SK-N-SH treated with all-trans-retinoic acid at 6 μM for 48 hours (cell line): ENCODE measurements around the gene NUMA1.

Experiments used
- ATAC-seq: fragments of 200-7000 bp; cut with Tn5 transposase; 3 replicates; pipeline ENCODE4 v1.9.1; 2020; ENCODE audit warnings: mild to moderate bottlenecking, moderate library complexity
- ARNTL ChIP-seq: fragments of 450-650 bp; formaldehyde crosslinking; IDR thresholded peaks from 2 replicates; pipeline ENCODE4 v1.5.0; 2020; ENCODE audit warnings: low read depth, mild to moderate bottlenecking, moderate library complexity, borderline replicate concordance
- BACH2 ChIP-seq: fragments of 250-450 bp; sonication (Bioruptor Pico); IDR thresholded peaks from 2 replicates; pipeline ENCODE4 v1.9.0; 2021; ENCODE audit warnings: mild to moderate bottlenecking, borderline replicate concordance
- CREB5 ChIP-seq: fragments of 250-450 bp; sonication (Bioruptor Pico); IDR thresholded peaks from 2 replicates; pipeline ENCODE4 v1.5.1; 2020; ENCODE audit warnings: low read depth, mild to moderate bottlenecking, moderate library complexity
- CSRNP3 ChIP-seq: fragments of 250-450 bp; sonication (Bioruptor Pico); IDR thresholded peaks from 2 replicates; pipeline ENCODE4 v1.5.1; 2021; ENCODE audit warnings: mild to moderate bottlenecking, moderate library complexity
- ESRRG ChIP-seq: fragments of 250-450 bp; sonication (Bioruptor Pico); IDR thresholded peaks from 2 replicates; pipeline ENCODE4 v1.6.1; 2021; ENCODE audit warnings: mild to moderate bottlenecking
- GLIS3 ChIP-seq: fragments of 250-450 bp; sonication (Bioruptor Pico); IDR thresholded peaks from 2 replicates; pipeline ENCODE4 v1.5.0; 2020; ENCODE audit warnings: mild to moderate bottlenecking, moderate library complexity
- ISL1 ChIP-seq: fragments of 250-450 bp; sonication (Bioruptor Pico); IDR thresholded peaks from 2 replicates; pipeline ENCODE4 v2.1.2; 2022; ENCODE audit warnings: mild to moderate bottlenecking, moderate library complexity
- OSR1 ChIP-seq: fragments of 250-450 bp; sonication (Bioruptor Pico); IDR thresholded peaks from 2 replicates; pipeline ENCODE4 v1.8.0; 2022; ENCODE audit warnings: moderate library complexity, mild to moderate bottlenecking, inconsistent platforms
- POU6F1 ChIP-seq: fragments of 250-450 bp; sonication (Bioruptor Pico); IDR thresholded peaks from 2 replicates; pipeline ENCODE4 v1.8.0; 2021; ENCODE audit warnings: low read depth, mild to moderate bottlenecking, moderate library complexity, borderline replicate concordance
- PPARA ChIP-seq: fragments of 250-450 bp; sonication (Bioruptor Pico); IDR thresholded peaks from 2 replicates; pipeline ENCODE4 v1.5.0; 2020; ENCODE audit warnings: mild to moderate bottlenecking, borderline replicate concordance
- RARB ChIP-seq: fragments of 250-450 bp; sonication (Bioruptor Pico); IDR thresholded peaks from 2 replicates; pipeline ENCODE4 v1.8.0; 2021; ENCODE audit warnings: mild to moderate bottlenecking, moderate library complexity
- SNAI2 ChIP-seq: fragments of 250-450 bp; sonication (Bioruptor Pico); IDR thresholded peaks from 2 replicates; pipeline ENCODE4 v1.5.0; 2020; ENCODE audit warnings: mild to moderate bottlenecking, moderate library complexity
- TCF4 ChIP-seq: fragments of 250-450 bp; sonication (Bioruptor Pico); IDR thresholded peaks from 2 replicates; pipeline ENCODE4 v1.8.0; 2021; ENCODE audit warnings: mild to moderate bottlenecking, moderate library complexity, borderline replicate concordance
- TOX ChIP-seq: fragments of 250-450 bp; sonication (Bioruptor Pico); IDR thresholded peaks from 2 replicates; pipeline ENCODE4 v1.8.0; 2021; ENCODE audit warnings: mild to moderate bottlenecking, moderate library complexity, borderline replicate concordance
- ZC3H10 ChIP-seq: fragments of 250-450 bp; sonication (Bioruptor Pico); IDR thresholded peaks from 2 replicates; pipeline ENCODE4 v1.5.1; 2021; ENCODE audit warnings: mild to moderate bottlenecking, moderate library complexity
- ZFP3 ChIP-seq: fragments of 250-450 bp; sonication (Bioruptor Pico); IDR thresholded peaks from 2 replicates; pipeline ENCODE4 v1.5.0; 2020; ENCODE audit warnings: mild to moderate bottlenecking, moderate library complexity
- ZFP30 ChIP-seq: fragments of 450-650 bp; formaldehyde crosslinking; IDR thresholded peaks from 2 replicates; pipeline ENCODE4 v1.5.0; 2022; ENCODE audit warnings: mild to moderate bottlenecking, moderate library complexity
- ZNF565 ChIP-seq: fragments of 450-650 bp; formaldehyde crosslinking; conservative IDR thresholded peaks from 2 replicates; pipeline ENCODE4 v1.5.0; 2020; ENCODE audit warnings: low read depth, mild to moderate bottlenecking, moderate library complexity
- ZNF70 ChIP-seq: fragments of 450-650 bp; formaldehyde crosslinking; IDR thresholded peaks from 2 replicates; pipeline ENCODE4 v1.5.0; 2020; ENCODE audit warnings: mild to moderate bottlenecking, moderate library complexity
- ZNF8 ChIP-seq: fragments of 450-650 bp; formaldehyde crosslinking; IDR thresholded peaks from 2 replicates; pipeline ENCODE4 v1.5.0; 2020; ENCODE audit warnings: mild to moderate bottlenecking, moderate library complexity

NUMA1 gene

GRCh38 chr11:72008728-72009127 lies 71.6 kb downstream of the NUMA1 start:
- TF ChIP-seq CREB5 (CRISPR knock-in tag) (no peak), RARB (CRISPR knock-in tag) (no peak), ZNF70 (CRISPR knock-in tag) (no peak), ESRRG (CRISPR knock-in tag) (no peak), ISL1 (CRISPR knock-in tag) (no peak), TCF4 (CRISPR knock-in tag) (no peak)
- ATAC-seq = no peak

- ATAC-seq = no peak
- TF ChIP-seq ZNF8 (CRISPR knock-in tag) (no peak), TOX (CRISPR knock-in tag) (no peak), ISL1 (CRISPR knock-in tag) (no peak), TCF4 (CRISPR knock-in tag) (no peak), OSR1 (CRISPR knock-in tag) (no peak), POU6F1 (CRISPR knock-in tag) (no peak), BACH2 (CRISPR knock-in tag) (no peak), RARB (CRISPR knock-in tag) (no peak), ESRRG (CRISPR knock-in tag) (no peak), ZFP30 (CRISPR knock-in tag) (no peak), ZNF565 (no peak), ZFP3 (no peak), PPARA (CRISPR knock-in tag) (no peak), GLIS3 (CRISPR knock-in tag) (no peak)
Measured at GRCh38 chr11:72007587-72007986, 72.8 kb downstream of the NUMA1 start.

- ATAC-seq = no peak
- TF ChIP-seq BACH2 (CRISPR knock-in tag) (no peak), ISL1 (CRISPR knock-in tag) (no peak)
- TF ChIP-seq, all 23 proteins: peak for 0
Measured at GRCh38 chr11:72007089-72007476, 73.3 kb downstream of the NUMA1 start.

- no peak for TF ChIP-seq PPARA (CRISPR knock-in tag)
- no peak for TF ChIP-seq GLIS3 (CRISPR knock-in tag)
- TF ChIP-seq OSR1 (CRISPR knock-in tag) = no peak
- TF ChIP-seq TOX (CRISPR knock-in tag) = no peak
- no peak for TF ChIP-seq TCF4 (CRISPR knock-in tag)
- TF ChIP-seq SNAI2 (CRISPR knock-in tag) = no peak
- TF ChIP-seq ZFP3 = no peak
- TF ChIP-seq CSRNP3 (CRISPR knock-in tag) = no peak
- no peak for TF ChIP-seq ZNF70 (CRISPR knock-in tag)
- TF ChIP-seq ZC3H10 (CRISPR knock-in tag) = no peak
- no peak for TF ChIP-seq ISL1 (CRISPR knock-in tag)
- no peak for ATAC-seq
Measured at GRCh38 chr11:72006309-72007088, 73.8 kb downstream of the NUMA1 start.

- no peak for TF ChIP-seq SNAI2 (CRISPR knock-in tag)
- no peak for TF ChIP-seq ZC3H10 (CRISPR knock-in tag)
- no peak for TF ChIP-seq TOX (CRISPR knock-in tag)
- no peak for TF ChIP-seq ISL1 (CRISPR knock-in tag)
- TF ChIP-seq OSR1 (CRISPR knock-in tag) = no peak
- TF ChIP-seq CSRNP3 (CRISPR knock-in tag) = no peak
- TF ChIP-seq RARB (CRISPR knock-in tag) = no peak
- no peak for TF ChIP-seq GLIS3 (CRISPR knock-in tag)
- TF ChIP-seq ZFP30 (CRISPR knock-in tag) = no peak
- TF ChIP-seq ARNTL (CRISPR knock-in tag) = no peak
- TF ChIP-seq BACH2 (CRISPR knock-in tag) = no peak
- TF ChIP-seq ESRRG (CRISPR knock-in tag) = no peak
- TF ChIP-seq PPARA (CRISPR knock-in tag) = no peak
- TF ChIP-seq ZFP3 = no peak
- TF ChIP-seq CREB5 (CRISPR knock-in tag) = no peak
- no peak for TF ChIP-seq ZNF70 (CRISPR knock-in tag)
- ATAC-seq = no peak
Measured at GRCh38 chr11:72005347-72006260, 74.7 kb downstream of the NUMA1 start.
